Retinal pigment epithelial cell (primary cell): ENCODE data around the gene UNK.
A peak's percentile ranks its signal among the peaks of the same experiment; 100 is the strongest.

ENCODE experiments used
- DNase-seq: peaks from one replicate; pipeline ENCODE4 v3.0.0-alpha.2; 2010; ENCODE audit warnings: low read depth
- H3K4me3 ChIP-seq: 2 replicates; pipeline ENCODE4 v1.5.1; 2011; ENCODE audit warnings: mild to moderate bottlenecking, low read length, control low read depth, moderate library complexity
- TF ChIP-seq, protein P1 (sequence below): conservative IDR thresholded peaks from 2 replicates; pipeline ENCODE4 v1.5.1; 2011; ENCODE audit warnings: low read depth, low read length, control low read depth, inconsistent platforms

Gene UNK

DNA sequence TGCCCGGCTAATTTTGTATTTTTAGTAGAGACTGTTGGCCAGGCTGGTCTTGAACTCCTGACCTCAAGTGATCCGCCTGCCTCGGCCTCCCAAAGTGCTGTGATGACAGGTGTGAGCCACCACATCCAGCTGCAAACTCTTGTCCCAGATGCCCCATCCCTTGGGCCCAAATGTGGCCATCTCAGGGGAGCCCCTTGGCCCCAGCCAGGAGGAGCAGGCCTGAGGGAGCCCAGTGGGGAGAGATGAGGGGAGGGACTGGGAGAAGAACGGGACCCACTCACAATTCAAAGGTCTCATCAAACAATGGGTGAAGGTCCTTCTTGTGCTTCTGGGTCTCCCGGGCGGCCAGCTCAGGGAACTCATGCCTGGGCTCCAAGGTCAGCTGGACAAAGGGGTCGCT, 45.1 kb downstream of the UNK start:
- no peak overlapping the region for H3K4me3 ChIP-seq
- no peak for DNase-seq
- TF ChIP-seq, protein P1, sequence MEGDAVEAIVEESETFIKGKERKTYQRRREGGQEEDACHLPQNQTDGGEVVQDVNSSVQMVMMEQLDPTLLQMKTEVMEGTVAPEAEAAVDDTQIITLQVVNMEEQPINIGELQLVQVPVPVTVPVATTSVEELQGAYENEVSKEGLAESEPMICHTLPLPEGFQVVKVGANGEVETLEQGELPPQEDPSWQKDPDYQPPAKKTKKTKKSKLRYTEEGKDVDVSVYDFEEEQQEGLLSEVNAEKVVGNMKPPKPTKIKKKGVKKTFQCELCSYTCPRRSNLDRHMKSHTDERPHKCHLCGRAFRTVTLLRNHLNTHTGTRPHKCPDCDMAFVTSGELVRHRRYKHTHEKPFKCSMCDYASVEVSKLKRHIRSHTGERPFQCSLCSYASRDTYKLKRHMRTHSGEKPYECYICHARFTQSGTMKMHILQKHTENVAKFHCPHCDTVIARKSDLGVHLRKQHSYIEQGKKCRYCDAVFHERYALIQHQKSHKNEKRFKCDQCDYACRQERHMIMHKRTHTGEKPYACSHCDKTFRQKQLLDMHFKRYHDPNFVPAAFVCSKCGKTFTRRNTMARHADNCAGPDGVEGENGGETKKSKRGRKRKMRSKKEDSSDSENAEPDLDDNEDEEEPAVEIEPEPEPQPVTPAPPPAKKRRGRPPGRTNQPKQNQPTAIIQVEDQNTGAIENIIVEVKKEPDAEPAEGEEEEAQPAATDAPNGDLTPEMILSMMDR = no peak

GRCh38 chr17:75830164-75831031, 45.8 kb downstream of the UNK start:
- DNase-seq = no peak
- TF ChIP-seq, protein P1 = peak; percentile 66
- no peak overlapping the region for H3K4me3 ChIP-seq

- TF ChIP-seq, protein P1 = no peak
- DNase-seq = no peak
- H3K4me3 ChIP-seq = no peak overlapping the region
These were observed 46.5 kb downstream of the UNK start for GRCh38 chr17:75831032-75831571.

DNA sequence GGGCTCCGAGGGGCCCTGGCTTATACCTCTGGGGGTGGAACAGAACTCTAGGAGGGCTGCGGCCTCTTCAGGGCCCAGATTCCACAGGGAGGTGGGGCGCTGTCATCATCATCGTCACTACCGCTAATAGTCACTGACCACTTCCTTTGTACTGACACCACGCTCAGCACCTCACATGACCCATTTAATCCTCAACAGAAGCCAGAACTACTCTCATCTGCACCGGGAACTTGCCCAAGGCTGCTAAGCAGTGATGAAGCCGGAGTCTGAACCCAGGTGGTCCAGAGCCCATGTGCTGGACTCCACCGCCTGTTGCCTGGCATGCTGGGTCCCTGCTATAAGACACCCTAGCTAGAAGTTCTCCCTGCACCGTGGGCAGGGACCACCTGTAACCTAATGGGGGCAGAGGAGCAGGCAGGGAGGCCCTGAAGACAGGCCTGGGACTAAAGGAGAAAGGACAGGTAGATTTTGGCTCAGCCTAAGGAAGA, 47.6 kb downstream of the UNK start:
- DNase-seq = peak; percentile 97
- H3K4me3 ChIP-seq = no peak overlapping the region
- TF ChIP-seq, protein P1 = no peak

GRCh38 chr17:75832652-75833400, 48.2 kb downstream of the UNK start:
- TF ChIP-seq, protein P1 = no peak
- no peak for DNase-seq
- H3K4me3 ChIP-seq = no peak overlapping the region

- H3K4me3 ChIP-seq = no peak overlapping the region
- TF ChIP-seq, protein P1 = no peak
- no peak for DNase-seq
These were observed 49.8 kb downstream of the UNK start for GRCh38 chr17:75834279-75834920.
